Spleen (tissue), 7 donors: ENCODE measurements around the gene FGF10.

Source experiments
- CTCF ChIP-seq, 11 experiments: fragments of 200-600 bp in 7 of 11; fragments of 450-650 bp in 4 of 11; sonication (generic) in 4 of 11; IDR thresholded peaks in 8 of 11; conservative IDR thresholded peaks in 3 of 11; 1 replicate in 7 of 11; 2 replicates in 4 of 11; pipeline versions ENCODE4 v1.4.0 to v1.8.0; 2016 to 2021; ENCODE audit warnings: antibody characterized with exemption in 11 of 11, inconsistent platforms in 4 of 11, mild to moderate bottlenecking in 1 of 11
- POLR2A ChIP-seq, 3 donors: fragments of 450-650 bp; IDR thresholded peaks; one replicate each; pipeline ENCODE4 v1.5.1; 2017; ENCODE audit warnings: antibody characterized with exemption in 3 of 3, mild to moderate bottlenecking in 1 of 3
- donor health status: DM: no; HTN: no; CAD: no; lungs with moderate emphysema.
- donor health status: DM: no; HTN: no; CAD: no.
- donor health status: DM: no; HTN: no; CAD: no.

- TF ChIP-seq CTCF (IDR thresholded peaks at IDR 0.05 in 8 of 11, conservative IDR thresholded peaks at IDR 0.05 in 3 of 11) (no peak), POLR2A (IDR thresholded peaks at IDR 0.05) (no peak)
Measured at GRCh38 chr5:44412286-44412685, 23.1 kb upstream of the FGF10 start.
